ENCODE data around the gene RAB4A. TPM values are rescaled to one million over a fixed set of nuclear protein-coding genes. Genes with fewer than 3 reads are reported as not detected.

Gene RAB4A
- total RNA-seq = 46.7 TPM

GRCh38 chr1:229270547-229271447, at the start of gene RAB4A:
Gene RAB4A (plus strand): TSS chr1:229271111. CDS start chr1:229271340, 229 bp downstream.
- DNase-seq = peak; percentile 94

GRCh38 chr1:229222081-229222480, 48.8 kb upstream of the RAB4A start:
- no peak for DNase-seq

GRCh38 chr1:229223498-229223897, 47.4 kb upstream of the RAB4A start:
- DNase-seq = no peak

GRCh38 chr1:229224308-229224707, 46.6 kb upstream of the RAB4A start:
- no peak for DNase-seq

GRCh38 chr1:229225331-229225782, 45.6 kb upstream of the RAB4A start:
- DNase-seq = no peak

- DNase-seq = no peak
Observed at GRCh38 chr1:229226796-229227195, 44.1 kb upstream of the RAB4A start.

- peak; percentile 91 for DNase-seq
Observed at GRCh38 chr1:229227298-229227919, 43.5 kb upstream of the RAB4A start.

- no peak for DNase-seq
Observed at GRCh38 chr1:229228522-229228921, 42.4 kb upstream of the RAB4A start.

- peak; percentile 58 for DNase-seq
Observed at GRCh38 chr1:229229137-229229720, 41.7 kb upstream of the RAB4A start.

- DNase-seq = peak; percentile 55
Observed at GRCh38 chr1:229229721-229230139, 41.2 kb upstream of the RAB4A start.

GRCh38 chr1:229230140-229230892, 40.6 kb upstream of the RAB4A start:
- no peak for DNase-seq

GRCh38 chr1:229230893-229231753, 39.8 kb upstream of the RAB4A start:
- peak; percentile 23 for DNase-seq

- DNase-seq = no peak
Observed at GRCh38 chr1:229231754-229232119, 39.2 kb upstream of the RAB4A start.

- no peak for DNase-seq
Observed at GRCh38 chr1:229234870-229235472, 35.9 kb upstream of the RAB4A start.

GRCh38 chr1:229237320-229237719, 33.6 kb upstream of the RAB4A start:
- no peak for DNase-seq

- DNase-seq = no peak
Observed at GRCh38 chr1:229238231-229238630, 32.7 kb upstream of the RAB4A start.

GRCh38 chr1:229238674-229239415, 32.1 kb upstream of the RAB4A start:
- DNase-seq = no peak

GRCh38 chr1:229240532-229240931, 30.4 kb upstream of the RAB4A start:
- DNase-seq = no peak

- DNase-seq = no peak
Observed at GRCh38 chr1:229241390-229241789, 29.5 kb upstream of the RAB4A start.

- no peak for DNase-seq
Observed at GRCh38 chr1:229243638-229244037, 27.3 kb upstream of the RAB4A start.
